Esophagus muscularis mucosa (tissue), 4 donors: Measurements from ENCODE around the gene CORO6. TPM values are rescaled to one million over a fixed set of nuclear protein-coding genes. Genes with fewer than 3 reads are reported as not detected.

Experiments
- DNase-seq: peaks from one replicate; pipeline ENCODE4 v3.0.0-alpha.2; 2017; ENCODE audit errors: extremely low spot score
- H3K27ac ChIP-seq, 4 donors: fragments of 200-600 bp; sonication (generic); replicated peaks in 1 of 4; 1 replicate in 3 of 4; 2 replicates in 1 of 4; pipeline ENCODE4 v1.5.1; 2016 to 2019; ENCODE audit warnings: mild to moderate bottlenecking in 1 of 4
- H3K27me3 ChIP-seq, 4 donors: fragments of 200-600 bp; sonication (generic); one replicate each; pipeline versions ENCODE4 v1.5.1 to v1.6.0; 2016 to 2019
- H3K36me3 ChIP-seq, 4 donors: fragments of 200-600 bp; sonication (generic); one replicate each; pipeline ENCODE4 v1.5.1; 2016 to 2019
- H3K4me1 ChIP-seq, 4 donors: fragments of 200-600 bp; sonication (generic); one replicate each; pipeline ENCODE4 v1.5.1; 2016 to 2019
- H3K4me3 ChIP-seq, 4 donors: fragments of 200-600 bp; sonication (generic); 1 replicate in 2 of 4; 2 replicates in 2 of 4; pipeline ENCODE4 v1.5.1; 2016 to 2019; ENCODE audit warnings: mild to moderate bottlenecking in 4 of 4, moderate library complexity in 1 of 4
- H3K9me3 ChIP-seq, 4 donors: fragments of 200-600 bp; sonication (generic); 1 replicate in 3 of 4; 2 replicates in 1 of 4; pipeline ENCODE4 v1.5.1; 2016 to 2019
- EP300 ChIP-seq: sonication (generic); formaldehyde crosslinking; IDR thresholded peaks from one replicate; pipeline ENCODE4 v1.6.1; 2017; ENCODE audit warnings: antibody characterized with exemption
- POLR2A ChIP-seq: fragments of 450-650 bp; IDR thresholded peaks from one replicate; pipeline ENCODE4 v1.6.1; 2017; ENCODE audit warnings: antibody characterized with exemption, moderate library complexity, mild to moderate bottlenecking, low read depth
- POLR2AphosphoS5 ChIP-seq, 2 donors: sonication (generic); formaldehyde crosslinking; IDR thresholded peaks; one replicate each; pipeline ENCODE4 v1.6.1; 2017; ENCODE audit warnings: antibody characterized with exemption in 2 of 2
- WGBS: methylation state at CpG from one replicate; pipeline ENCODE4 v1.1.5; 2018; 5-methylcytosine and 5-hydroxymethylcytosine counted together
- intact Hi-C: fragments of 100-400 bp; cut with DNase I; formaldehyde crosslinking; loops from one replicate; pipeline ENCODE4 v1.15.1; 2023
- total RNA-seq, 4 donors: library from RNA; depleted of rRNA; stranded (reverse); fragments of >200 nt; gene quantifications; one replicate each; pipeline versions ENCODE4 v1.1.0 to v1.2.1, GENCODE V29; 2016
- TF ChIP-seq, protein P1 (sequence below), 3 experiments: fragments of 200-600 bp in 2 of 3; fragments of 450-650 bp in 1 of 3; sonication (generic) in 2 of 3; IDR thresholded peaks; one replicate each; pipeline ENCODE4 v1.5.1; 2017 to 2019; ENCODE audit warnings: antibody characterized with exemption in 3 of 3, mild to moderate bottlenecking in 2 of 3, moderate library complexity in 1 of 3

CORO6 gene
- total RNA-seq, 4 donors from 2014 or later: 43.7 to 67.7 (median 46.9) TPM

DNA sequence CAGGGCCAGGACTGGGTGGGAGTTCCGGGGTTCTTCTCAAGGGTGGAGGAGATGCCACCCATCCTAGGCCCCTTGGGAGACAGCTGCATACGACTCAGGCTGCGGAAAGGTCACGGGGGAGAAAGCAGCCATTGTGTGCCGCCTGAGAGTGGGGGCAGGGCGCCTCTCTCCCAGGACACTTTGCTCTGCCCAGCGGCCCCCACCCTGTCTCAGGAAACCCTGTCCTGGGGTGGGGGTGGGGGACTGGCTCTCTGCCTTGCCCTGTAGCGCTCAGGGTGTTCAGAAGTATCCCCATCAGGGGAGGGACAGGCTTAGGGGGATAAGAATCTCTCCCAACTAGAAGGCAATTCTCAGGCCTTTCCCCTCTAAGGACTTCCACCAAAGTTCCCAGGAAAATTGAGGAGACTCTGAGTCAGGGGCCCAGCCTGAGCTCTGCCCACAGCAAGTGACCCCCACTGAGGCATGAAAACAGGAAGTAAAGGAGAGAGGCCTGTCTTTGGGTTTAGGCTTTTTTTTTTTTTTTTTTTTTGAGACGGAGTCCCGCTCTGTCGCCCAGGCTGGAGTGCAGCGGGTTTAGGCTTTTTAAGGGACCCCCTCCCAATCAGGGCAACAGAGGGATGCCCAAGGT, 38.1 kb downstream of the CORO6 start:
- Histone ChIP-seq H3K36me3 (peaks cover 16 to 41% (median 36%) of the 10 kb centered on the region in 4 donors), H3K4me1 (peaks cover 62 to 90% (median 78%) of the 10 kb centered on the region in 4 donors), H3K27ac (peak overlapping the region; percentile 75 to 90 (median 82)), H3K9me3 (no peaks in the 10 kb centered on the region), H3K4me3 (peak overlapping the region; percentile 32 to 50 (median 36)), H3K27me3 (no peaks in the 10 kb centered on the region)
- TF ChIP-seq EP300: no peak
- no peak for TF ChIP-seq POLR2A
- TF ChIP-seq POLR2AphosphoS5 (IDR thresholded peaks at IDR 0.05): peak in 1 of 2 donors; percentile 19
- TF ChIP-seq, protein P1, sequence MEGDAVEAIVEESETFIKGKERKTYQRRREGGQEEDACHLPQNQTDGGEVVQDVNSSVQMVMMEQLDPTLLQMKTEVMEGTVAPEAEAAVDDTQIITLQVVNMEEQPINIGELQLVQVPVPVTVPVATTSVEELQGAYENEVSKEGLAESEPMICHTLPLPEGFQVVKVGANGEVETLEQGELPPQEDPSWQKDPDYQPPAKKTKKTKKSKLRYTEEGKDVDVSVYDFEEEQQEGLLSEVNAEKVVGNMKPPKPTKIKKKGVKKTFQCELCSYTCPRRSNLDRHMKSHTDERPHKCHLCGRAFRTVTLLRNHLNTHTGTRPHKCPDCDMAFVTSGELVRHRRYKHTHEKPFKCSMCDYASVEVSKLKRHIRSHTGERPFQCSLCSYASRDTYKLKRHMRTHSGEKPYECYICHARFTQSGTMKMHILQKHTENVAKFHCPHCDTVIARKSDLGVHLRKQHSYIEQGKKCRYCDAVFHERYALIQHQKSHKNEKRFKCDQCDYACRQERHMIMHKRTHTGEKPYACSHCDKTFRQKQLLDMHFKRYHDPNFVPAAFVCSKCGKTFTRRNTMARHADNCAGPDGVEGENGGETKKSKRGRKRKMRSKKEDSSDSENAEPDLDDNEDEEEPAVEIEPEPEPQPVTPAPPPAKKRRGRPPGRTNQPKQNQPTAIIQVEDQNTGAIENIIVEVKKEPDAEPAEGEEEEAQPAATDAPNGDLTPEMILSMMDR (IDR thresholded peaks at IDR 0.05): no peak
- DNase-seq: no peak
- intact Hi-C loops: loop anchor here (5.0 kb wide), 2 partner anchors 33 to 43 kb away; no protein-coding TSS in a partner anchor
- WGBS: 53% methylated on average over 8 of the region's 12 CpGs

GRCh38 chr17:29583324-29584248, 39.1 kb downstream of the CORO6 start:
- TF ChIP-seq, protein P1 (IDR thresholded peaks at IDR 0.05): no peak
- TF ChIP-seq POLR2A (no peak), EP300 (no peak), POLR2AphosphoS5 (IDR thresholded peaks at IDR 0.05) (no peak)
- Histone ChIP-seq H3K27me3 (no peaks in the 10 kb centered on the region), H3K4me3 (no peak overlapping the region), H3K9me3 (no peaks in the 10 kb centered on the region), H3K4me1 (peaks cover 62 to 88% (median 78%) of the 10 kb centered on the region in 4 donors), H3K27ac (peak overlapping the region; percentile 75 to 90 (median 82)), H3K36me3 (peaks cover 16 to 51% (median 46%) of the 10 kb centered on the region in 4 donors)
- WGBS: 97% methylated on average over 11 of the region's 16 CpGs
- no peak for DNase-seq
- intact Hi-C loops: loop anchor here (5.0 kb wide), 1 partner anchor 34 kb away; no protein-coding TSS in a partner anchor

DNA sequence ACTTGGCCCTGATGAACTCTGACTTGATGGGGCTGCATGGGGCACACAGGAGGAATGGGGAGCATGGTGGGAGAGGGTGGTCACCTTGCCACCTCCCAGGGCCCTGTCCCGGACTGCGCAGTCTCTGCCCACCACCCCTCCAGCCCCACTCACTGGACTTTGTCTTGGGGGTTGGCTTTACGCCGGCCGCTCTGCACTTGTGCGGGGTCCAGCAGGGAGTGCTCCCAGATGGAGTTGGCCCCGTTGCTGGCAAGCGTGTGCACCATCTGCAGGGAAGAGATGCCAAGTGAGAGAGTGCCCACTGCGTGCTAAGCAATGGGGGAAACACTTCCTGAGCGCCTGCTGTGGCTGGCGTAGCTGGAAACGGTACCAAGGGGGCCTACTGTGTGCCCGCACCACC, 39.9 kb downstream of the CORO6 start:
- peaks cover 16 to 59% (median 54%) of the 10 kb centered on the region in 4 donors for H3K36me3 ChIP-seq
- intact Hi-C loops: loop anchor here (5.0 kb wide), 1 partner anchor 35 kb away; no protein-coding TSS in a partner anchor

GRCh38 chr17:29582254-29582765, 40.4 kb downstream of the CORO6 start:
- peak overlapping the region in 1 of 4 donors; percentile 22 for H3K27ac ChIP-seq

More for the DNA sequence above, 39.9 kb downstream of the CORO6 start:
- H3K4me3 ChIP-seq: no peak overlapping the region
- H3K27ac ChIP-seq: peak overlapping the region in 2 of 4 donors; percentile 13 to 22
- no peak for DNase-seq
- no peaks in the 10 kb centered on the region for H3K27me3 ChIP-seq
- no peaks in the 10 kb centered on the region for H3K9me3 ChIP-seq
- no peak for TF ChIP-seq POLR2A
- TF ChIP-seq, protein P1 (IDR thresholded peaks at IDR 0.05): no peak
- TF ChIP-seq EP300: no peak
- no peak for TF ChIP-seq POLR2AphosphoS5 (IDR thresholded peaks at IDR 0.05)
- 96% methylated on average over 8 of the region's 13 CpGs for WGBS
- H3K4me1 ChIP-seq: peaks cover 59 to 87% (median 77%) of the 10 kb centered on the region in 4 donors

More at GRCh38 chr17:29582254-29582765, 40.4 kb downstream of the CORO6 start:
- Histone ChIP-seq H3K4me3 (no peak overlapping the region), H3K4me1 (peaks cover 56 to 87% (median 77%) of the 10 kb centered on the region in 4 donors), H3K36me3 (peaks cover 17 to 63% (median 59%) of the 10 kb centered on the region in 4 donors), H3K9me3 (no peaks in the 10 kb centered on the region), H3K27me3 (no peaks in the 10 kb centered on the region)
- no peak for TF ChIP-seq POLR2AphosphoS5 (IDR thresholded peaks at IDR 0.05)
- TF ChIP-seq, protein P1 (IDR thresholded peaks at IDR 0.05): no peak
- no peak for TF ChIP-seq EP300
- no peak for TF ChIP-seq POLR2A
- WGBS: 70% methylated on average over 7 of the region's 10 CpGs
- intact Hi-C loops: loop anchor here (5.0 kb wide), 1 partner anchor 35 kb away; no protein-coding TSS in a partner anchor
- DNase-seq: no peak
